GM21526 (cell line): ENCODE results near the gene AMH.
"Not testable (repeated sequence)": the region's sequence is repeated elsewhere in the genome, so short reads cannot be mapped to it uniquely, and the experiment has no call there.

ENCODE experiments used
- ATAC-seq: cut with Tn5 transposase; IDR thresholded peaks from one replicate; pipeline ENCODE4 v1.9.1; 2021; ENCODE audit warnings: moderate library complexity; ENCODE audit not compliant: unreplicated experiment, low FRiP score

Gene AMH

DNA sequence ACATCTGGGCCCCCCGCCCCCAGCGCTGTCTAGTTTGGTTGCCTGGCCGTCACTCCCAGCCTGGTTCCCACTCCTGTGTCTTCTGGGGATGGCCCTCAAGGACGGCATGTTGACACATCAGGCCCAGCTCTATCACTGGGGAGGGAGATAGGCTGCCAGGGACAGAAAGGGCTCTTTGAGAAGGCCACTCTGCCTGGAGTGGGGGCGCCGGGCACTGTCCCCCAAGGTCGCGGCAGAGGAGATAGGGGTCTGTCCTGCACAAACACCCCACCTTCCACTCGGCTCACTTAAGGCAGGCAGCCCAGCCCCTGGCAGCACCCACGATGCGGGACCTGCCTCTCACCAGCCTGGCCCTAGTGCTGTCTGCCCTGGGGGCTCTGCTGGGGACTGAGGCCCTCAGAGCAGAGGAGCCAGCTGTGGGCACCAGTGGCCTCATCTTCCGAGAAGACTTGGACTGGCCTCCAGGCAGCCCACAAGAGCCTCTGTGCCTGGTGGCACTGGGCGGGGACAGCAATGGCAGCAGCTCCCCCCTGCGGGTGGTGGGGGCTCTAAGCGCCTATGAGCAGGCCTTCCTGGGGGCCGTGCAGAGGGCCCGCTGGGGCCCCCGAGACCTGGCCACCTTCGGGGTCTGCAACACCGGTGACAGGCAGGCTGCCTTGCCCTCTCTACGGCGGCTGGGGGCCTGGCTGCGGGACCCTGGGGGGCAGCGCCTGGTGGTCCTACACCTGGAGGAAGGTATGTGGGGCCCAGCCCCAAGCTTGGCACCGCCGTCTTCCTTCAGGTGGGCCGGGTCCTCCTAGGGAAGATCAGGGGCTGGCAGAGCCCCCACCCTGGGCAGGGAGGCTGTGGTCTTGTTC lies at the start of gene AMH:
Gene AMH (plus strand): TSS at position 314 of the 857 bp plus-strand sequence. CDS start 10 bp downstream, at position 324.
- no peak for ATAC-seq

DNA sequence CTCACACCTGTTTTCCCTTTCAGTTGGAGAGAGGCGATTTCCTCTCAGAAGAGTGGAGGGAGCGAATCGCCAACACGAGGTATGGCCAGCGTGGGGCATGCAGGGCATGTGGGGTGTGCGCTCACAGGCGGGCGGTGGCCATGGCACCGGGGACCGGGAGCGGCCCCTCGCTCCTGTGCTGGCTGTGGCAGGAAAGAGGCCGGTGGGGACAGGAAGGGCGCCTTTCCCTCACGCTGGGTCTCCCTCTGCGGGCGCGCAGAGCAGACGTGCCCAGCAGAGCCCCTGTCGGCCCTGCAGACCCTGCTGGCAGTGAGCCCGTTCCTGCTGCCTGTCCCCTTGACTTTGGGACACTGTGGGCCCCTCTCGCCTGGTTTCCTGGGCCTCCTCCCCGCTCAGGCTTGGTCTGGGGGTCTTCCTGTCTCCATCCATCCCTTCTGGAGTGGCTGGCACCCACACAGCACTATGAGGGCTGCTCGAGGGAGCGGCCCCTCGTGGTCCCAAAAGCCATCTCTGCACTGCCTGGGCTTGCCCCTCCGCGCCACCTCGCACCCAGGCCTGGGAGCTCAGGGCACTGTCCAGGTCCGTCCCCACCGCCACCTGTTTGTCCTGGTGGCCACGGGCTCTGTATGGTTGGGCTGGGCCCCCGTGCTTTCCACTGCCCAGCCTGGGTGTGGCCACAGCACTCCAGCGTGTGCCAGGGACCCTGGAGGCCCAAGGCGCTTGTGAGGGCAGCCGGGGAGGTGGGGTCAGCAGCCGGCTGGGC lies 49.1 kb upstream of the AMH start:
- no peak for ATAC-seq

DNA sequence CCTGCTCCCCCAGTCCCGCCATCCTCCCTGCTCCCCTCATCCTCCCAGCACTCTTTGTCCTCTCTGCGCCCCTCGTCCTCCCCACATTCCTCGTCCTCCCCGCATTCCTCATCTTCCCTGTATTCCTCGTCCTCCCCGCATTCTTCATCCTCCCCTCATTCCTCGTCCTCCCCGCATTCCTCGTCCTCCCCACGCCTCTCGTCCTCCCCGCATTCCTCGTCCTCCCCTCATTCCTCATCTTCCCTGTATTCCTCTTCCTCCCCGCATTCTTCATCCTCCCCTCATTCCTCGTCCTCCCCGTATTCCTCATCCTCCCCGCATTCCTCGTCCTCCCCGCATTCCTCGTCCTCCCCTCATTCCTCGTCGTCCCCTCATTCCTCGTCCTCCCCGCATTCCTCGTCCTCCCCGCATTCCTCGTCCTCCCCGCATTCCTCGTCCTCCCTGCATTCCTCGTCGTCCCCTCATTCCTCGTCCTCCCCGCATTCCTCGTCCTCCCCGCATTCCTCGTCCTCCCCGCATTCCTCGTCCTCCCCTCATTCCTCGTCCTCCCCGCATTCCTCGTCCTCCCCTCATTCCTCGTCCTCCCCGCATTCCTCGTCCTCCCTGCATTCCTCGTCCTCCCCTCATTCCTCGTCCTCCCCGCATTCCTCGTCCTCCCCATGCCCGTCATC lies 48.4 kb upstream of the AMH start:
- not testable (repeated sequence) for ATAC-seq

DNA sequence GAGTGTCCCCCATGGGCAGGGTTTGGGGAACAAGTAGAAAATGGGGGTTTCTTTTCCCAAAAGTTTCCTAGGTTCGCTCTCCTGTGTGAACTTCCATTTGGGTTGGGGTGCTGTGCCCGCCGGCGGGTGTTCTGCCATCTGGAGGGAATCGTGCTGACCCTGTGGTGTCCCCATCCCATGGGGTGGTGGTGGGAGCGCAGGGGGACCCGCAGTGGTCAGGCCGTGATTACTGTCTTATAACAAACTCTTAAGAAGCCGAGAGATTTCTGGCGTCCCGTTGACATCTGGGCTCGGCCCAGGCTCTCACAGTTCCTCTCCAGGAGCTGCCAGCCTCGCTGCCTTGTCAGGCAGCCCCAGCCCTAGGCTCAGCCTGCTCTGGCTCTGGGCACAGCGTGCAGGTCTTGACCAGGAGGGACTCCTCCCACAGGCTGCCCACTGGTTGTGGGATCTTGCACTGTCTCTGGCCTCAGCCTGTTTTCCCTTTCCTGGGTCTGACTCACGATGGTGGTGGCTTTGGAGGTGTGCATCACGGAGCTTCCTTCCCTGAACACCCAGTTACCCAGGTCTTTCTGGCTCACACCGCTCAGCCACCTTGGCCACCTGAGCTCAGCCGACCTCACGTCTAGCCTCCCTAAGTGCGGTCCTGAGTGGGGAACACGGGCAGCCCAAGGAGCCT lies 47.5 kb upstream of the AMH start:
- no peak for ATAC-seq

DNA sequence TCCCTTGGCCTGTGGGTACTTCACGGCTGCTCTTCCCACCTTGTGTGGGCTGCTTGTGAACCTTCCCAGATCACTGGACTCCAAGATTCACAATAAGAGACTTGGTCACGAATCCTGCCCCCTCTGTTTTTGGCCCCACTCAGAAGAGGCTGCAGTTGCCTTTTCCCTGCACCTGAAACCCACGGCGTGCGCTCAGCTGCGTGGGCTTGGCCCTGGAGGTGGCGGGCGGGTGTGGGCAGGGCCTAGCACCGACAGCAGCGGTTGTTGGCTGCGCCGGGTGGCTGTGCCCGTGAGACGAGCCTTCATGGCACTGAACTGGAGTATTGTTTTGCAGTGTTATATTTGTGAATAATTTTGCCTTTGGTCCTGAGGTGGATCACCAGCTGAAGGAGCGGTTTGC lies 46.8 kb upstream of the AMH start:
- no peak for ATAC-seq

DNA sequence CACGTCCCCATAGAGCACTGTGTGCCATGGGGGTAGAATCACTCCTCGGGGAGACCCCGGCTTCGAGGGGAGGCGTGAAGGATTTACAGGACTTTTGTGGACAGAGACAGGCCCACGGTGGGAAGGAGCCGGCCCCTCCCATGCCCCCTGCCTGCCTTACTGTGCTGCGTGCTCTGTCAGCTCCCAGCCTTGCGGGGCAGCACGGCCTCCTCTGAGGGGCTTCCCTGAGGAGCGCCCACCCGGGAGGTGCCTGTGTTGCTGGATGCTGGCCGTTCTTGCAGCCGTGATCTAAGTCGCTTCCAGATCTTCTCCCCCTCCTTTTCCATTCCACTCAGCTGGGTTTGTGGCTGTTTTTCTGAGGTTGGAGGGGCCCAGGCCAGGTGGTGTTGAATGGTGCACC lies 42.1 kb upstream of the AMH start:
- no peak for ATAC-seq

DNA sequence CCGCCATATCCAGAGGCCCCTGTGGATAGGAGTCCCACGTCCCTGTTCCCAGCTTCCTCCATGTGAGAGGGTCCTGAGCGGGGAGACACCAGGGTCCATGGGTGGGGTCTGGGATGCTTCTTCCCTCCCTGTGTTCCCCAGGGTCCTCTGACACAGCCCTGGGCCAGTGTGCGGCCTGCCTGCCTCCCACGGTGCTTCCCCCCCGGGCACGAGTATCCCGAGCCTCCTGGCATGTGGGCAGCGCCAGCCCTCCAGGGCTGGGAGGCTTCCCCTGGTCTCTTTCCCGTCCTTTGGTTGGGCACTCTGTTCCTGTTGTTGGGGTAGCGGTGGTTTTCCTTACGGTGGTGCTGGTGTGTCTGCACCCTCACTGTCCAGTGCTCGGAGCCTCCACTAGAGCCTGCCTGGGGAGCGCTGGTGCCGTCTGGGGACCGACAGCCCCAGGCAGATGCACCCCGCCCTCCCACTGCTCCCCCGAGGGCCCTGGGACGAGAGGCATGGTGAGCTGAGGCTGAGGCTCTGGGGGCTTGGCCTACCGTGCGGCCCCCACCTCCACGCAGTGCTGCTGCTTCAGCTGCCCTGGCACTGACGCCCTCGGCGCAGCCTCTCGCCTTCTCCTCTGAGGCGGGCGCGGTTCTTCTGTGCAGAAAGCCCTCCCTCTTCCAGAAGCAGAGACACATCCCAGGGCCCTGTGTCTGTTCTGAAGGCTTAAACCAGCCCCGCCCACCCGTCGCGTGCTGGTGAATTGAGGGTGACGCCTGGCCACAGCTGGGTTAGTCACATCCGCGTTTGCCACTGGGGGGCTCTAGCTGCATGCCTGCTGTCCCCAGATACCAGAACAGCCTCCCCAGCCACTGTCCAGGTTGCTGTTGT lies 40.9 kb upstream of the AMH start:
- no peak for ATAC-seq

DNA sequence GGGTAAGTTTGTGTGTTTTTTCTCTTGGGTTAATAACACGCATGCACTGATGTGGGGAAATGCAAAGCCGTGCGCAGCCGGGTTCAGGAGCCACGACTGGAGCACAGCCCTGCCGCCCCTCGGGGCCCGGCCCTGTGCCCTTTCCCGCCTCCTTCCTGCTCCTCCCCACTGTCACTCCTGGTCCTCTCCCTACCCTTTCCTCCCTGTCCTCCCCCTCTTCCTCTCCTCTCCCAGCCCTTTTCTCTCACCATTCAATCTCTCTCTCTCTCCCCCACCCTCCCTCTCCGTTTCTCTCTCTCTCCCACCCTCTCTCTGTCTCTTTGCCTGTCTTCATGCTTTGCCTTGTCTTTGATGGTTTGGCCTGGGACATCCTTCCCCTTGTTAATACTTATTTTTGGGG lies 40.1 kb upstream of the AMH start:
- ATAC-seq: no peak

DNA sequence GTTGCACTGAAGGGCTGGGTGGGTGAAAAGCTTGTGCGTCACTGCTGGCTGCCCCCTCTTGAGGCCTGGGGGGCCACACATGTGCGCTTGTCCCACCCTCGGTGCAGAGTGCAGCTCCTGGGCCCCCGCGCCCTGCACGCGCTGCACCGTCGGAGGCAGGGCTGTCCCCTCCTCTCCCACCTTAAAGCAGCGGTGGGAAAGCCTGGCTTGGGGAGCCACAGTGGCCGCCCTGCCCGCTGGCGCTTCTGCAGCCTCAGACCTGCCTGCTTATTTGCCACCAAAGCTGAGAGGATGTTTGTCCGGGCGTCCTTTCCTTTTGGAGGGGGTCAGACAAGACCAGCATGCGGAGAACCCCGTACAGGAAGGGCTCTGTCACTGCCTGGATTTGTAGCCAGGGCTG lies 39.7 kb upstream of the AMH start:
- no peak for ATAC-seq

DNA sequence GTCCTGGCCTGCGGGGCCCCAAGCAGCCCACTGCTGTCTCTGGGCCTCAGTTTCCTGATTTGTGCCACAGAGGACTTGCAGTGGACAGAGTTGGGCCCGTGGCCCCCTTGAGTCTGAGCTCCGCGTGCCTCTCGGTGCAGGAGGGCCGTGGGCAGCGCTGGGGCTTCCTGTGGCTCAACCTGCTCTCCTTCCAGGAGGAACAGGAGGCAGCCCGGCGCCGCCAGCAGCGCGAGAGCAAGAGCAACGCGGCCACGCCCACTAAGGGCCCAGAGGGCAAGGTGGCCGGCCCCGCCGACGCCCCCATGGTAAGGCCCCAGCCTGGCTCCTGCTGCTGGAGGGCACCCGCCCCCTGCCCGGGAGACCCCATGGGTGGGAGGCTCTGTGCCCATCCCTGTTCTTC lies 38.9 kb upstream of the AMH start:
- ATAC-seq: no peak

DNA sequence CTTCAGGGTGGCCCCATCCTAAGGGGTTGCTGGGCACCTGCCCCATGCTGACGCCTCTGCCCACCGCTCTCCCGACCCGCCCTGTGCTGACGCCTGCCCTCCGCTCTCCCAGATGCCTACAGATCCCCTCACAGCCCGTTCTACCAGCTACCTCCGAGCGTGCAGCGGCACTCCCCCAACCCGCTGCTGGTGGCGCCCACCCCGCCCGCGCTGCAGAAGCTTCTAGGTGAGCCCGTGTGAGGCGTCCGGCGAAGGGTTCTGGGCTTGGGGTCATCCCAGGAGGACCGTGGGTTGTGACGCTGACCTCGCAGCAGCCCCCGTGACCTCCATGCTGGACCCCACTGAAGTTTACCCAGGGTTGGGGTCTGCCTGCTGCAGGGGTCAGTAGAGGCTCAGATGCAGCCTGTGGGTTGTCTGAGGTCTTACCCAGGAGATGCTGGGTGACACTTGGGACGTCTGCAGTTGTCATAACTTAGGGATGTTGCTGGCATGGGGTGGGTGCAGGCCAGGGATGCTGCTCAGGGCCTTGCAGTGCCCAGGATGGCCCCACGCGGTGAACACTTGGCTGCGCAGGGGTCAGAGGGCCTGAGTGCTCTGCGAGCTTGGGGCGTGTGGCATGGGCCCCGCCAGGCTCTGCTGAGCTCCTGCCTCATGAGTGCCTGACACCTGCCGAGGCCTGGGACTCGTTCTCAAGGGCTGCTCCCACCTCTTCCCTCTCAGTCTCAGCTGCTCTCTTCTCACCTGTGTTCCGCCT lies 38.0 kb upstream of the AMH start:
- ATAC-seq: no peak

DNA sequence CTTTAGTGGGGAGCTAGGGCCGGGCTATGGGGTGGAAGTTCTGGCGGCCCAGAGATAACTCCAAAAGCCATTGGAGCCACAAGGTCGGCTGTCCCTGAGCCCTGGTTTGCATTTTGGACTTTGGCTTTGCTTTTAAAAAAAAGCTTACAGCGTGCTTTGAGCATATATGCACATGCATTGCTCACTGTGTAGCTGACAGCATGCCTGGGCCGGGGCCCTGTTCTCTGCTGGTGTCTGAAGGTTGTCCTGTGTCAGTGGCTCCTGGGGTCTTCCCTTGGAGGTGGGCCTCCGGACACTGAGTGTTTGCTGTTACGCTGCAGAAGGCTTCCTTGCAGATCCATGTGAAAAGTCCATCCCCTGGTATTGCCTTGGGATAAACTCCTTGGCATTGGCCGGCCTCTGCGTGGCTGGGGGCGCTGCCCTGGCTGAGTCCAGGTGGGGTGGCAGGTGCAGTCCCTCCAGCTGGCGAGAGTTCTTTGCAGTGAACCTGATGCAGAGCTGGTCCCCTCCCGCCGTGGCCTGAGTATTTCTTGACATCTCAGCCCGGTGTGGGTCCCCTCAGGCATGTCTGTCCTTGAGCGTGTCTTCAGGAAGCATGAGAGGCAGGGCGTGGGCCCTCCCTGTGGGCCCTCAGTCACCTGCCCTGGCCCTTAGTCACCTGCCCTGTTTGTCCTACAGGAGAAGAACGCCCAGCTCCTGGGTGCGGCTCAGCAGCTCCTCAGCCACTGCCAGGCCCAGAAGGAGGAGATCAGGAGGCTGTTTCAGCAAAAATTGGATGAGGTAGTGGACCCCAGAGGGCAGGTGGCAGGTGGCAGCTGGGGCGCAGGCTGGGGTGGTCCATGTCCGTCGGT lies 36.0 kb upstream of the AMH start:
- no peak for ATAC-seq

DNA sequence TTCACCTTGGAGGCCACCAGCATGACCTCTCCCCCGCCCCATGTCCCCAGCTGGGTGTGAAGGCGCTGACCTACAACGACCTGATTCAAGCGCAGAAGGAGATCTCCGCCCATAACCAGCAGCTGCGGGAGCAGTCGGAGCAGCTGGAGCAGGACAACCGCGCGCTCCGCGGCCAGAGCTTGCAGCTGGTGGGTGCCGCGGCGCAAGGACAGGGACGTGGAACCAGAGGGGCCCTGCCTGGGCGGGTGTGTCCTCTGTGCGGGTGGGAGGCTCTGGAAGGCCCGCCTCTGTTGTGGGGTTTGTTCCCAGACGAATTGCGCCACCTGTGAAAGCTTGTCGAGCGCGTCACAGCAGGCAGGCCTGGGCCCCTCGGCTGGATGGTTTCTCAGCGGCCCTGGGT lies 35.3 kb upstream of the AMH start:
- no peak for ATAC-seq

DNA sequence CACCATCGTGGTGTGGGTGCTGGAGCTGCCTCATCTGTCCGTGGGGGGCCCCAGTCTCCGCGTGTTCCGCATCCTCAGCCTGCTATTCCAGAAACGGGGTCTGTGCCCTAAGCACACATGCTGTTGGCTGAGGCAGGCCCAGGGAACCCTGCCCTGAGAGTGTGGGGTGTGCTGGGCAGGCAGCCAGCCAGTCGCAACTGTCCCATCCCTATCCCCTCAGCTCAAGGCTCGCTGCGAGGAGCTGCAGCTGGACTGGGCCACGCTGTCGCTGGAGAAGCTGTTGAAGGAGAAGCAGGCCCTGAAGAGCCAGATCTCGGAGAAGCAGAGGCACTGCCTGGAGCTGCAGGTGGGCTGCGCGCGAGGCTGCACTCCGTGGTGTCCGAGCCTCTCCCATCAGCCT lies 34.9 kb upstream of the AMH start:
- no peak for ATAC-seq

DNA sequence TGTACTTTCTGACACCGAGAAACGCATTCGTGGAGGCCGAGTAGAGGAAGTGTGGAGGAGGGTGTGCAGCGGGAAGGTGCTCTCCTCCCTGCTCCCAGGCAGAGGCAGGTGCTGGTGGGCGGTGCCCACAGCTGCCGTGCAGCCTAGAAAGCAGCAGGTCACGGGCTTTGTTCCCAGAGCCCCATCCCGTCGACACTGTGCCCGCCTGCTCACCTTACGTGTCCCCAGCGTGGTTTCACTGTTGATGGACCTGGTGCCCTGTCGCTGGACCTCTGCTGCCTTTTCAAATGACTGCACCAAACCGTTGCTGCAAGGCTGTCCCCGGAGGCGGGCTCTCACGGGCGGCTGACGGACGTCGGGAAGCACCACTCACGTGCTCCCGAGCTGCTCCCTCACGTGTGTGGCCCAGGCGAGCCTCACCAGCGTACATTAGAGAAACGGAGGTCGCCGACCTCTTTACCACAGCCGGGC lies 33.8 kb upstream of the AMH start:
- ATAC-seq: no peak

DNA sequence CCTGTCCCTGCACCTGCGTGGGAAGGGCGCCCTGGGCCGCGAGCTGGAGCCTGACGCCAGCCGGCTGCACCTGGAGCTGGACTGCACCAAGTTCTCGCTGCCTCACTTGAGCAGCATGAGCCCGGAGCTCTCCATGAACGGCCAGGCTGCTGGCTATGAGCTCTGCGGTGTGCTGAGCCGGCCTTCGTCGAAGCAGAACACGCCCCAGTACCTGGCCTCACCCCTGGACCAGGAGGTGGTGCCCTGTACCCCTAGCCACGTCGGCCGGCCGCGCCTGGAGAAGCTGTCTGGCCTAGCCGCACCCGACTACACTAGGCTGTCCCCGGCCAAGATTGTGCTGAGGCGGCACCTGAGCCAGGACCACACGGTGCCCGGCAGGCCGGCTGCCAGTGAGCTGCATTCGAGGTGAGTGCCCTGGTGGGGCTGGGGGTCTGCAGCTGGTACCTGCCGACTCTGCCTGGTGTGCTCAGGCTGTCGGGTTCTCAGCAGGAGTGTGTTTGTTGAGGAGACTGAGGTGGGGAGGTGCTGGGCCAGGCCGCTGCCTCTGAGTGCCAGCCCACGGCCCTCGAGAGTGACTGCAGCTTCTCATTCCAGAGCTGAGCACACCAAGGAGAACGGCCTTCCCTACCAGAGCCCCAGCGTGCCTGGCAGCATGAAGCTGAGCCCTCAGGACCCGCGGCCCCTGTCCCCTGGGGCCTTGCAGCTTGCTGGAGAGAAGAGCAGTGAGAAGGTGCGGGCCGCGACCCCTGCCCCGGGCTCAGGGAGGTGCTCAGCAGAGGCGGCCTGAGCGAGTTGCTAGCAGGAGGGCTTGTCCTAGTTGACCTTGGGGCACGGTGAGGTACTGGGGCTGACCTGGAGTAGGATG lies 32.5 kb upstream of the AMH start:
- no peak for ATAC-seq

DNA sequence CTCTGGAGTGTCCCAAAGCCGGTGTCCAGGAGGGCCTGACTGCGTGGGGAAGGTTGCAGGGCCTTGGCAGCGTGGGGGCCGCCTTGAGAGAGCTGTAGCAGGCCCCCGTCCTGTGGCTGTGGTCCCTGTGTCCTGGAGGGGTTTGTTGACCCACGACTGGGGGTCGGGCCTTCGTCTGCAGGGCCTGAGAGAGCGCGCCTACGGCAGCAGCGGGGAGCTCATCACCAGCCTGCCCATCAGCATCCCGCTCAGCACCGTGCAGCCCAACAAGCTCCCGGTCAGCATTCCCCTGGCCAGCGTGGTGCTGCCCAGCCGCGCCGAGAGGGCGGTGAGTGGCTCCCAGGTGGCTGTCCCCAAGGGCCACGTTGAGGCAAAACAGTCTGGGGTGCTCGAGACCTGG lies 31.5 kb upstream of the AMH start:
- no peak for ATAC-seq
